GM13977 (cell line): ENCODE results near the gene DHRS9.

Experiments used
- DNase-seq: peaks from one replicate; pipeline ENCODE4 v3.0.0; 2012; ENCODE audit warnings: low spot score
- CTCF ChIP-seq: IDR thresholded peaks from 2 replicates; pipeline ENCODE4 v1.5.1; 2012; ENCODE audit warnings: mild to moderate bottlenecking, control low read depth; ENCODE audit not compliant: insufficient read depth; ENCODE audit errors: extremely low read depth, missing control alignments
- in situ Hi-C: fragments of 300-500 bp; cut with MboI; formaldehyde crosslinking; loops from one replicate; pipeline ENCODE4 v1.12.0; 2022; ENCODE audit warnings: low sequenced_read_pairs, low pct_unique_long_range_greater_than_20kb, mixed read lengths, inconsistent platforms; ENCODE audit not compliant: unreplicated experiment

The DHRS9 gene

GRCh38 chr2:169093535-169093934 is 24.2 kb downstream of the DHRS9 start:
- in situ Hi-C loops = no loop called here
- no peak for TF ChIP-seq CTCF
- no peak for DNase-seq

GRCh38 chr2:169094676-169095075 is 25.3 kb downstream of the DHRS9 start:
- no peak for TF ChIP-seq CTCF
- DNase-seq = no peak
- in situ Hi-C loops = no loop called here

GRCh38 chr2:169095621-169096105 is 26.3 kb downstream of the DHRS9 start:
- TF ChIP-seq CTCF = no peak
- in situ Hi-C loops = no loop called here
- DNase-seq = no peak

GRCh38 chr2:169104848-169105247 is 35.5 kb downstream of the DHRS9 start:
- DNase-seq = no peak
- in situ Hi-C loops = loop anchor here (10.0 to 25.0 kb wide), 2 partner anchors 70 to 143 kb away; partner anchors contain the start of gene ABCB11
- no peak for TF ChIP-seq CTCF

GRCh38 chr2:169105476-169105875 is 36.1 kb downstream of the DHRS9 start:
- DNase-seq = no peak
- in situ Hi-C loops = loop anchor here (10.0 to 25.0 kb wide), 2 partner anchors 71 to 143 kb away; partner anchors contain the start of gene ABCB11
- TF ChIP-seq CTCF = no peak

GRCh38 chr2:169106134-169106533 is 36.8 kb downstream of the DHRS9 start:
- no peak for TF ChIP-seq CTCF
- no peak for DNase-seq
- in situ Hi-C loops = loop anchor here (10.0 to 25.0 kb wide), 2 partner anchors 71 to 144 kb away; partner anchors contain the start of gene ABCB11
